ENCODE measurements around the gene FLNB.
"Not testable (repeated sequence)": the region's sequence is repeated elsewhere in the genome, so short reads cannot be mapped to it uniquely, and the experiment has no call there.

DNA sequence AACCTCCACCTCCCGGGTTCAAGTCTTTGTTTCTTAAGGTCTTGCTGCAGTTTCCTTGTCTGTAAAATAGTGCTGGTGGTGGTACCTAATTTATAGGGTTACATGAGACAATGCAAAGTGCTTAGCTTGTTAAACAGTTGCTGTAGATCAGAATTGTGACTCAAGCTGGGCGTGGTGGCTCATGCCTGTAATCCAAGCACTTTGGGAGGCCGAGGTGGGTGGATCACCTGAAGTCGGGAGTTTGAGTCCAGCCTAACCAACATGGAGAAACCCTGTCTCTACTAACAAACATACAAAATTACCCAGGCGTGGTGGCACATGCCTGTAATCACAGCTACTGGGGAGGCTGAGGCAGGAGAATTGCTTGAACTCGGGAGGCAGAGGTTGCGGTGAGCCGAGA is 19.0 kb upstream of the FLNB start:
- not testable (repeated sequence) for TF ChIP-seq POLR2AphosphoS5 (IDR thresholded peaks at IDR 0.05); POLR2A (IDR thresholded peaks at IDR 0.05; ENCODE audit: low read depth); CTCF (IDR thresholded peaks at IDR 0.05); EP300 (IDR thresholded peaks at IDR 0.05)

Measured in esophagus muscularis mucosa (tissue), 4 donors.